HL-60 (cell line): ENCODE measurements around the gene MZF1.

Experiments used
- DNase-seq, 2 experiments: peaks; one replicate each; pipeline ENCODE4 v3.0.0-alpha.2; 2010 to 2020; ENCODE audit warnings: low read depth in 1 of 2, low spot score in 1 of 2
- H3K27ac ChIP-seq: fragments of 250-450 bp; sonication (Bioruptor Pico); replicated peaks from 2 replicates; pipeline ENCODE4 v1.5.1; 2020; ENCODE audit warnings: mild to moderate bottlenecking, moderate library complexity
- H3K27me3 ChIP-seq: fragments of 250-450 bp; sonication (Bioruptor Pico); 2 replicates; pipeline ENCODE4 v1.5.1; 2021; ENCODE audit warnings: mild to moderate bottlenecking, moderate library complexity; ENCODE audit not compliant: insufficient read depth, poor library complexity, severe bottlenecking
- H3K4me3 ChIP-seq: replicated peaks from 2 replicates; pipeline ENCODE4 v1.5.1; 2011; ENCODE audit warnings: mild to moderate bottlenecking, control low read depth, low read length; ENCODE audit not compliant: insufficient read depth
- GABPA ChIP-seq: IDR thresholded peaks from 2 replicates; pipeline ENCODE4 v1.6.1; 2012; ENCODE audit warnings: low read depth
- POLR2AphosphoS5 ChIP-seq: IDR thresholded peaks from 2 replicates; pipeline ENCODE4 v1.6.1; 2012; ENCODE audit warnings: low read depth
- SPI1 ChIP-seq: IDR thresholded peaks from 2 replicates; pipeline ENCODE4 v1.6.1; 2012; ENCODE audit warnings: low read depth, mild to moderate bottlenecking, borderline replicate concordance
- TF ChIP-seq, protein P1 (sequence below): IDR thresholded peaks from 2 replicates; pipeline ENCODE4 v1.6.1; 2012; ENCODE audit warnings: low read depth; ENCODE audit not compliant: insufficient replicate concordance
- TF ChIP-seq, protein P2 (sequence below): IDR thresholded peaks from one replicate; pipeline ENCODE4 v1.5.1; 2011; ENCODE audit warnings: low read length, control low read depth, inconsistent platforms; ENCODE audit not compliant: insufficient read depth

MZF1 gene

DNA sequence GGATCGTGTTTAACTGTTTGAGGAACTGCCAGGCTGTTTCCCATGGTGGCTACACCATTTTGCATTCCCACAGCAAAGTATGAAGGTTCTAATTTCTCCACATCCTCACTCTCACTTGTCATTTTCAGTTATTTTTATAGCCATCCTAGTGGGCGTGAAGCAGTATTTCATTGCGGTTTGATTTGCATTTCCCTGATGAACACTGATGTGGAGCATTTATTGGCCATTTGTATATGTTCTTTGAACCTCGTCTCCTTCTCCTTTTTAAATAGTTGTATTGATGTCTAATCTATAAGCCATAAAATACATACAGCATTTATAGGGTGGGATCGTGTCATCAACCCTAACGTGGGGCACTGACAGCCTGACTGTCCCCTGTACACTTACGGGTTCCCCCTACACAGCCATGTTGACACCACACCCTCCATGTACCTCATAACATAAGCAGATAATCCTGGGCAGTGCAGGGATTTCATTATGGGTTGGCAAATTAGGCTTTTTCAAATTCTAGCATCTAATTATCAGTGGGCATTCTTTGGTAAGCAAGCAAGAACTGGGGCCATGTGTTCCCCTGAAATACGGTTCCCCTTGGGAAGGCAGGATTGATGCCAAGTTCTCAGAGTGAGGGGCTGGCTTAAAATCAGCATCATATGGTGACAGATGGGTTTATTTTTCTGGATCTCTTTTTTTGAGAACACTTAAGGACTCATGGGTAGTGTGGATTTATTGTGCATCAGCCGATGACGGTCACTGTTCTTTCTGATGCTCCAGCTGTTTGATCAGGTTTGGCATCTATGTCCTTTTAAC, 41.9 kb downstream of the MZF1 start:
- H3K4me3 ChIP-seq: no peak overlapping the region
- H3K27ac ChIP-seq: no peak overlapping the region
- no peak for TF ChIP-seq SPI1
- TF ChIP-seq, protein P1, sequence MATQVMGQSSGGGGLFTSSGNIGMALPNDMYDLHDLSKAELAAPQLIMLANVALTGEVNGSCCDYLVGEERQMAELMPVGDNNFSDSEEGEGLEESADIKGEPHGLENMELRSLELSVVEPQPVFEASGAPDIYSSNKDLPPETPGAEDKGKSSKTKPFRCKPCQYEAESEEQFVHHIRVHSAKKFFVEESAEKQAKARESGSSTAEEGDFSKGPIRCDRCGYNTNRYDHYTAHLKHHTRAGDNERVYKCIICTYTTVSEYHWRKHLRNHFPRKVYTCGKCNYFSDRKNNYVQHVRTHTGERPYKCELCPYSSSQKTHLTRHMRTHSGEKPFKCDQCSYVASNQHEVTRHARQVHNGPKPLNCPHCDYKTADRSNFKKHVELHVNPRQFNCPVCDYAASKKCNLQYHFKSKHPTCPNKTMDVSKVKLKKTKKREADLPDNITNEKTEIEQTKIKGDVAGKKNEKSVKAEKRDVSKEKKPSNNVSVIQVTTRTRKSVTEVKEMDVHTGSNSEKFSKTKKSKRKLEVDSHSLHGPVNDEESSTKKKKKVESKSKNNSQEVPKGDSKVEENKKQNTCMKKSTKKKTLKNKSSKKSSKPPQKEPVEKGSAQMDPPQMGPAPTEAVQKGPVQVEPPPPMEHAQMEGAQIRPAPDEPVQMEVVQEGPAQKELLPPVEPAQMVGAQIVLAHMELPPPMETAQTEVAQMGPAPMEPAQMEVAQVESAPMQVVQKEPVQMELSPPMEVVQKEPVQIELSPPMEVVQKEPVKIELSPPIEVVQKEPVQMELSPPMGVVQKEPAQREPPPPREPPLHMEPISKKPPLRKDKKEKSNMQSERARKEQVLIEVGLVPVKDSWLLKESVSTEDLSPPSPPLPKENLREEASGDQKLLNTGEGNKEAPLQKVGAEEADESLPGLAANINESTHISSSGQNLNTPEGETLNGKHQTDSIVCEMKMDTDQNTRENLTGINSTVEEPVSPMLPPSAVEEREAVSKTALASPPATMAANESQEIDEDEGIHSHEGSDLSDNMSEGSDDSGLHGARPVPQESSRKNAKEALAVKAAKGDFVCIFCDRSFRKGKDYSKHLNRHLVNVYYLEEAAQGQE: no peak
- TF ChIP-seq, protein P2, sequence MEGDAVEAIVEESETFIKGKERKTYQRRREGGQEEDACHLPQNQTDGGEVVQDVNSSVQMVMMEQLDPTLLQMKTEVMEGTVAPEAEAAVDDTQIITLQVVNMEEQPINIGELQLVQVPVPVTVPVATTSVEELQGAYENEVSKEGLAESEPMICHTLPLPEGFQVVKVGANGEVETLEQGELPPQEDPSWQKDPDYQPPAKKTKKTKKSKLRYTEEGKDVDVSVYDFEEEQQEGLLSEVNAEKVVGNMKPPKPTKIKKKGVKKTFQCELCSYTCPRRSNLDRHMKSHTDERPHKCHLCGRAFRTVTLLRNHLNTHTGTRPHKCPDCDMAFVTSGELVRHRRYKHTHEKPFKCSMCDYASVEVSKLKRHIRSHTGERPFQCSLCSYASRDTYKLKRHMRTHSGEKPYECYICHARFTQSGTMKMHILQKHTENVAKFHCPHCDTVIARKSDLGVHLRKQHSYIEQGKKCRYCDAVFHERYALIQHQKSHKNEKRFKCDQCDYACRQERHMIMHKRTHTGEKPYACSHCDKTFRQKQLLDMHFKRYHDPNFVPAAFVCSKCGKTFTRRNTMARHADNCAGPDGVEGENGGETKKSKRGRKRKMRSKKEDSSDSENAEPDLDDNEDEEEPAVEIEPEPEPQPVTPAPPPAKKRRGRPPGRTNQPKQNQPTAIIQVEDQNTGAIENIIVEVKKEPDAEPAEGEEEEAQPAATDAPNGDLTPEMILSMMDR: no peak
- TF ChIP-seq POLR2AphosphoS5: no peak
- no peak for TF ChIP-seq GABPA
- no peak for DNase-seq
- H3K27me3 ChIP-seq: no peaks in the 10 kb centered on the region

DNA sequence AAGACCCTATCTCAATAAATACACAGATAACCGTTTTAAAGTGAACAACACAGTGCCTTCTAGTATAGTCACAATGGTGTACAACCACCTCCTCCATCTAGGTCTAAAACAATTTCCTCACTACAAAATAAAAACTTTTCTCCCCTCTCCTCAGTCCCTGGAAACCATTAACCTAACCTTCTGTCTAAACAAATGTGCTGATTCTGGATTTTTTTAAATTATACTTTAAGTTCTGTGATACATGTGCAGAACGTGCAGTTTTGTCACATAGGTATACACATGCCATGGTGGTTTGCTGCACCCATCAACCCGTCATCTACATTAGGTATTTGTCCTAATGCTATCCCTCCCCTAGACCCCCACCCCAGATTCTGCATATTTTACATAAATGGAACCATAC, 43.7 kb downstream of the MZF1 start:
- Histone ChIP-seq H3K4me3 (no peak overlapping the region), H3K27me3 (no peaks in the 10 kb centered on the region), H3K27ac (no peak overlapping the region)
- TF ChIP-seq POLR2AphosphoS5: no peak
- TF ChIP-seq SPI1: no peak
- TF ChIP-seq GABPA: no peak
- TF ChIP-seq, protein P2: no peak
- TF ChIP-seq, protein P1: no peak
- DNase-seq: no peak

DNA sequence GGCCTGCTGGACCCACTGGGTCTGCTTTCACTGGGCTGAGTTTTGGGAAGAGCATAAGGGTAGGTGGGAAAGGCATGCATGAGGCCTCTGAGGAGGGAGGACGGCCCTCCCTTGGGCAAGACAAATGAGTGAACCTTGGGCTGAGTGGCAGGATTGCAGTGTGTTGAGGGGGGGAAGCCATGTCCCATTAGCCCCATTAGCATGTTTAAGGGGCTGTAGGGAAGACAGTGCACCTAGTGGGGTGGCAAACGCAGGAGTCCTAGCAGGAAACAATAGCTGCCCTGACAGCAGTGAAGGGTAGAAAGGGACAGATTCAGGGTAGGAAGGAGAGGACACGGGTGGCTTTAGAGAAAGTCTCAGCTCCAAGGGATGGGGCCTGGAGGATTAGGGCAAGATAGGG, 50.4 kb downstream of the MZF1 start:
- Histone ChIP-seq H3K4me3 (no peak overlapping the region), H3K27ac (no peak overlapping the region), H3K27me3 (no peaks in the 10 kb centered on the region)
- DNase-seq: no peak
- TF ChIP-seq GABPA: no peak
- TF ChIP-seq, protein P1: no peak
- no peak for TF ChIP-seq SPI1
- no peak for TF ChIP-seq POLR2AphosphoS5
- TF ChIP-seq, protein P2: no peak
